ENCODE measurements around the gene SYNGR1. TPM values are rescaled to one million over a fixed set of nuclear protein-coding genes. Genes with fewer than 3 reads are reported as not detected.

SYNGR1 gene
- total RNA-seq, 1 donor = 3.6 TPM

- no peak overlapping the region for H3K27ac ChIP-seq (ENCODE audit: low read depth, low read length)
- H3K4me2 ChIP-seq (ENCODE audit: insufficient read depth, low read length) = no peak overlapping the region
- H3K27me3 ChIP-seq (ENCODE audit: insufficient read depth, low read length) = peaks cover 3% of the 10 kb centered on the region
- TF ChIP-seq CTCF (IDR thresholded peaks at IDR 0.05; ENCODE audit: extremely low read depth, low read depth, low read length) = no peak
- H2AFZ ChIP-seq (ENCODE audit: low read length) = no peak overlapping the region
- H3K36me3 ChIP-seq (ENCODE audit: insufficient read depth, low read length) = no peaks in the 10 kb centered on the region
- no peaks in the 10 kb centered on the region for H4K20me1 ChIP-seq (ENCODE audit: insufficient read depth, low read length)
- peak; percentile 60 for DNase-seq (ENCODE audit: insufficient read length, low spot score, missing footprints)
- no peaks in the 10 kb centered on the region for H3K79me2 ChIP-seq (ENCODE audit: insufficient read depth, low read length)
- no peaks in the 10 kb centered on the region for H3K4me1 ChIP-seq (ENCODE audit: insufficient read depth, low read length)
- H3K9me3 ChIP-seq (ENCODE audit: low read depth, low read length) = no peaks in the 10 kb centered on the region
- H3K4me3 ChIP-seq (ENCODE audit: insufficient read depth, low read length) = no peak overlapping the region
Measured at GRCh38 chr22:39381009-39381755, 31.4 kb downstream of the SYNGR1 start.

- no peak overlapping the region for H3K4me2 ChIP-seq (ENCODE audit: insufficient read depth, low read length)
- H4K20me1 ChIP-seq (ENCODE audit: insufficient read depth, low read length) = no peaks in the 10 kb centered on the region
- no peaks in the 10 kb centered on the region for H3K79me2 ChIP-seq (ENCODE audit: insufficient read depth, low read length)
- peak; percentile 8 for DNase-seq (ENCODE audit: insufficient read length, low spot score, missing footprints)
- TF ChIP-seq CTCF (IDR thresholded peaks at IDR 0.05; ENCODE audit: extremely low read depth, low read depth, low read length) = no peak
- no peak overlapping the region for H3K27ac ChIP-seq (ENCODE audit: low read depth, low read length)
- H2AFZ ChIP-seq (ENCODE audit: low read length) = no peak overlapping the region
- no peaks in the 10 kb centered on the region for H3K9me3 ChIP-seq (ENCODE audit: low read depth, low read length)
- no peaks in the 10 kb centered on the region for H3K4me1 ChIP-seq (ENCODE audit: insufficient read depth, low read length)
- peaks cover 3% of the 10 kb centered on the region for H3K27me3 ChIP-seq (ENCODE audit: insufficient read depth, low read length)
- no peak overlapping the region for H3K4me3 ChIP-seq (ENCODE audit: insufficient read depth, low read length)
- H3K36me3 ChIP-seq (ENCODE audit: insufficient read depth, low read length) = no peaks in the 10 kb centered on the region
Measured at GRCh38 chr22:39381930-39382329, 32.1 kb downstream of the SYNGR1 start.

- H2AFZ ChIP-seq (ENCODE audit: low read length) = no peak overlapping the region
- no peak overlapping the region for H3K27ac ChIP-seq (ENCODE audit: low read depth, low read length)
- no peak for TF ChIP-seq CTCF (IDR thresholded peaks at IDR 0.05; ENCODE audit: extremely low read depth, low read depth, low read length)
- H3K4me2 ChIP-seq (ENCODE audit: insufficient read depth, low read length) = no peak overlapping the region
- H3K4me3 ChIP-seq (ENCODE audit: insufficient read depth, low read length) = no peak overlapping the region
- peaks cover 3% of the 10 kb centered on the region for H3K27me3 ChIP-seq (ENCODE audit: insufficient read depth, low read length)
- H3K36me3 ChIP-seq (ENCODE audit: insufficient read depth, low read length) = no peaks in the 10 kb centered on the region
- no peaks in the 10 kb centered on the region for H3K79me2 ChIP-seq (ENCODE audit: insufficient read depth, low read length)
- no peaks in the 10 kb centered on the region for H3K9me3 ChIP-seq (ENCODE audit: low read depth, low read length)
- H3K4me1 ChIP-seq (ENCODE audit: insufficient read depth, low read length) = no peaks in the 10 kb centered on the region
- DNase-seq (ENCODE audit: insufficient read length, low spot score, missing footprints) = peak; percentile 75
- H4K20me1 ChIP-seq (ENCODE audit: insufficient read depth, low read length) = no peaks in the 10 kb centered on the region
Measured at GRCh38 chr22:39382410-39382809, 32.6 kb downstream of the SYNGR1 start.

- no peaks in the 10 kb centered on the region for H3K79me2 ChIP-seq (ENCODE audit: insufficient read depth, low read length)
- H3K9me3 ChIP-seq (ENCODE audit: low read depth, low read length) = no peaks in the 10 kb centered on the region
- TF ChIP-seq CTCF (IDR thresholded peaks at IDR 0.05; ENCODE audit: extremely low read depth, low read depth, low read length) = no peak
- H3K27me3 ChIP-seq (ENCODE audit: insufficient read depth, low read length) = peaks cover 6% of the 10 kb centered on the region
- no peak overlapping the region for H2AFZ ChIP-seq (ENCODE audit: low read length)
- peak; percentile 88 for DNase-seq (ENCODE audit: insufficient read length, low spot score, missing footprints)
- no peak overlapping the region for H3K4me3 ChIP-seq (ENCODE audit: insufficient read depth, low read length)
- H3K4me1 ChIP-seq (ENCODE audit: insufficient read depth, low read length) = no peaks in the 10 kb centered on the region
- H3K4me2 ChIP-seq (ENCODE audit: insufficient read depth, low read length) = no peak overlapping the region
- H4K20me1 ChIP-seq (ENCODE audit: insufficient read depth, low read length) = no peaks in the 10 kb centered on the region
- H3K27ac ChIP-seq (ENCODE audit: low read depth, low read length) = no peak overlapping the region
- no peaks in the 10 kb centered on the region for H3K36me3 ChIP-seq (ENCODE audit: insufficient read depth, low read length)
Measured at GRCh38 chr22:39383841-39384625, 34.2 kb downstream of the SYNGR1 start.
